ENCODE results near the gene PNMA8B. TPM values are rescaled to one million over a fixed set of nuclear protein-coding genes. Genes with fewer than 3 reads are reported as not detected.

PNMA8B gene
- total RNA-seq, 1 experiment from 2014 or later: 0.10 TPM

GRCh38 chr19:46496304-46496703 is 637 bp upstream of the PNMA8B start:
- CTCF ChIA-PET: no interaction called here
- no TSS peak for BruUV-seq (replicated peaks)
- intact Hi-C loops (cut with micrococcal nuclease): no loop called here

GRCh38 chr19:46494941-46495785 is 504 bp downstream of the PNMA8B start:
- no peak overlapping the region for H3K4me2 ChIP-seq (ENCODE audit: low read length)
- TF ChIP-seq REST (IDR thresholded peaks at IDR 0.05; ENCODE audit: low read depth) (no peak), YY1 (IDR thresholded peaks at IDR 0.05; ENCODE audit: extremely low read depth, insufficient replicate concordance, low read depth, low read length) (no peak), RAD21 (IDR thresholded peaks at IDR 0.05; ENCODE audit: low read depth) (no peak), FOSL1 (IDR thresholded peaks at IDR 0.05; ENCODE audit: low read depth) (no peak), POLR2AphosphoS5 (IDR thresholded peaks at IDR 0.05; ENCODE audit: low read depth, low read length) (no peak), ZBTB33 (IDR thresholded peaks at IDR 0.05; ENCODE audit: extremely low read depth, insufficient replicate concordance, low read length) (no peak), ZNF274 (IDR thresholded peaks at IDR 0.05; ENCODE audit: low read depth, low read length) (no peak), JUND (IDR thresholded peaks at IDR 0.05) (no peak), CBX3 (IDR thresholded peaks at IDR 0.05; ENCODE audit: low read depth) (no peak), EZH2 (IDR thresholded peaks at IDR 0.05) (no peak), POLR2A (IDR thresholded peaks at IDR 0.05; ENCODE audit: borderline replicate concordance, extremely low read depth, insufficient read depth, insufficient read length) (no peak), SP1 (IDR thresholded peaks at IDR 0.05; ENCODE audit: low read depth) (no peak)
- BruUV-seq (replicated peaks): no TSS peak
- H3K9ac ChIP-seq (ENCODE audit: low read length): no peak overlapping the region
- H3K36me3 ChIP-seq (ENCODE audit: control insufficient read depth in 1 of 2, insufficient read depth in 2 of 2, low read length in 2 of 2): no peaks in the 10 kb centered on the region
- intact Hi-C loops (cut with micrococcal nuclease): no loop called here
- no peak overlapping the region for H3K27ac ChIP-seq (ENCODE audit: low read depth, low read length)
- ChIA-PET POLR2A (no interaction called here), CTCF (no interaction called here), RAD21 (ENCODE audit: low non-redundant PET in 1 of 2, low total read pairs in 2 of 2, uncharacterized antibody in 2 of 2, unreplicated experiment in 2 of 2) (no interaction called here)
- no peak overlapping the region for H3K4me3 ChIP-seq (replicated peaks in 1 of 2; ENCODE audit: low read depth in 1 of 2, low read length in 2 of 2)
- no peaks in the 10 kb centered on the region for H3K27me3 ChIP-seq (ENCODE audit: insufficient read depth, low read length)
- no peak for ATAC-seq
- no peak for DNase-seq (ENCODE audit: low read depth, low spot score)
- no peaks in the 10 kb centered on the region for H3K4me1 ChIP-seq (ENCODE audit: control insufficient read depth in 1 of 2, insufficient read depth in 2 of 2, low read length in 2 of 2)
- no peaks in the 10 kb centered on the region for H3K9me3 ChIP-seq (ENCODE audit: control insufficient read depth in 1 of 2, insufficient read depth in 1 of 2, low read depth in 1 of 2, low read length in 2 of 2)
- H3K9me2 ChIP-seq (ENCODE audit: insufficient read depth): no peaks in the 10 kb centered on the region
- no peaks in the 10 kb centered on the region for H4K20me1 ChIP-seq (ENCODE audit: insufficient read depth)
- no peaks in the 10 kb centered on the region for H3K79me2 ChIP-seq (ENCODE audit: insufficient read depth, low read length)
- H2AFZ ChIP-seq (ENCODE audit: low read depth, low read length, poor library complexity, severe bottlenecking): no peak overlapping the region

More at GRCh38 chr19:46496304-46496703, 637 bp upstream of the PNMA8B start:
- no peaks in the 10 kb centered on the region for H3K9me2 ChIP-seq (ENCODE audit: insufficient read depth)
- H3K79me2 ChIP-seq (ENCODE audit: insufficient read depth, low read length): no peaks in the 10 kb centered on the region
- H3K9me3 ChIP-seq (ENCODE audit: control insufficient read depth in 1 of 2, insufficient read depth in 1 of 2, low read depth in 1 of 2, low read length in 2 of 2): no peaks in the 10 kb centered on the region
- H3K4me1 ChIP-seq (ENCODE audit: control insufficient read depth in 1 of 2, insufficient read depth in 2 of 2, low read length in 2 of 2): peaks cover 0 to 7% of the 10 kb centered on the region in 2 experiments; a peak in 3 of 4 replicates
- no peak overlapping the region for H3K4me3 ChIP-seq (replicated peaks in 1 of 2; ENCODE audit: low read depth in 1 of 2, low read length in 2 of 2)
- ChIA-PET POLR2A (no interaction called here), RAD21 (ENCODE audit: low non-redundant PET in 1 of 2, low total read pairs in 2 of 2, uncharacterized antibody in 2 of 2, unreplicated experiment in 2 of 2) (no interaction called here)
- H2AFZ ChIP-seq (ENCODE audit: low read depth, low read length, poor library complexity, severe bottlenecking): no peak overlapping the region
- TF ChIP-seq CEBPB (IDR thresholded peaks at IDR 0.05; ENCODE audit: low read depth): no peak
- TF ChIP-seq ELF1 (IDR thresholded peaks at IDR 0.05; ENCODE audit: borderline replicate concordance, low read depth): no peak
- TF ChIP-seq EGR1 (IDR thresholded peaks at IDR 0.05; ENCODE audit: low read depth): no peak
- TF ChIP-seq SIN3A (IDR thresholded peaks at IDR 0.05; ENCODE audit: low read depth): no peak
- TF ChIP-seq SRF (IDR thresholded peaks at IDR 0.05; ENCODE audit: low read depth): no peak
- no peak for TF ChIP-seq SP1 (IDR thresholded peaks at IDR 0.05; ENCODE audit: low read depth)
- no peak for DNase-seq (ENCODE audit: low read depth, low spot score)
- no peaks in the 10 kb centered on the region for H4K20me1 ChIP-seq (ENCODE audit: insufficient read depth)
- H3K4me2 ChIP-seq (ENCODE audit: low read length): no peak overlapping the region
- no peak overlapping the region for H3K27ac ChIP-seq (ENCODE audit: low read depth, low read length)
- ATAC-seq: no peak
- H3K9ac ChIP-seq (ENCODE audit: low read length): no peak overlapping the region
- H3K27me3 ChIP-seq (ENCODE audit: insufficient read depth, low read length): no peaks in the 10 kb centered on the region
- H3K36me3 ChIP-seq (ENCODE audit: control insufficient read depth in 1 of 2, insufficient read depth in 2 of 2, low read length in 2 of 2): no peaks in the 10 kb centered on the region
